Liver (tissue), 9 donors: ENCODE results near the gene KIAA0753. TPM values are rescaled to one million over a fixed set of nuclear protein-coding genes. Genes with fewer than 3 reads are reported as not detected.
A peak's percentile ranks its signal among the peaks of the same experiment; 100 is the strongest.

Experiments used
- DNase-seq: peaks from one replicate; pipeline ENCODE4 v3.0.0-alpha.2; 2017; ENCODE audit warnings: low spot score
- H3K27ac ChIP-seq, 2 donors: one replicate each; pipeline ENCODE4 v1.7.0; 2013; ENCODE audit warnings: inconsistent platforms in 2 of 2, low read length in 2 of 2, control low read depth in 1 of 2, low read depth in 1 of 2, mild to moderate bottlenecking in 1 of 2
- H3K27me3 ChIP-seq, 4 donors: one replicate each; pipeline versions ENCODE4 v1.6.1 to v1.7.0; 2013; ENCODE audit warnings: low read length in 3 of 4, inconsistent platforms in 1 of 4, mild to moderate bottlenecking in 1 of 4, moderate library complexity in 1 of 4; ENCODE audit not compliant: control insufficient read depth in 4 of 4, insufficient read depth in 4 of 4
- H3K36me3 ChIP-seq, 4 donors: one replicate each; pipeline versions ENCODE4 v1.6.1 to v1.7.0; 2013; ENCODE audit warnings: low read length in 3 of 4, mild to moderate bottlenecking in 3 of 4, low read depth in 1 of 4, moderate library complexity in 1 of 4; ENCODE audit not compliant: control insufficient read depth in 4 of 4, insufficient read depth in 3 of 4
- H3K4me1 ChIP-seq, 4 donors: one replicate each; pipeline versions ENCODE4 v1.6.1 to v1.7.0; 2013; ENCODE audit warnings: low read length in 3 of 4, mild to moderate bottlenecking in 3 of 4, moderate library complexity in 1 of 4; ENCODE audit not compliant: control insufficient read depth in 4 of 4, insufficient read depth in 4 of 4
- H3K4me3 ChIP-seq, 3 donors: one replicate each; pipeline versions ENCODE4 v1.6.1 to v1.7.0; 2013; ENCODE audit warnings: low read length in 3 of 3, control low read depth in 1 of 3, low read depth in 1 of 3, mild to moderate bottlenecking in 1 of 3
- H3K9ac ChIP-seq, 2 donors: one replicate each; pipeline ENCODE4 v1.7.0; 2013; ENCODE audit warnings: low read length in 2 of 2, mild to moderate bottlenecking in 2 of 2, moderate library complexity in 2 of 2, control low read depth in 1 of 2, low read depth in 1 of 2
- H3K9me3 ChIP-seq, 4 donors: one replicate each; pipeline versions ENCODE4 v1.6.1 to v1.7.0; 2013; ENCODE audit warnings: low read length in 3 of 4; ENCODE audit not compliant: control insufficient read depth in 4 of 4
- ATF3 ChIP-seq: IDR thresholded peaks from 2 replicates; pipeline ENCODE4 v1.6.1; 2016; ENCODE audit warnings: antibody characterized with exemption
- CTCF ChIP-seq: fragments of 150-350 bp; IDR thresholded peaks from 2 replicates; pipeline ENCODE4 v1.5.1; 2017; ENCODE audit warnings: improper control_type of control experiment, low read depth, low read length; ENCODE audit not compliant: missing input control
- EGR1 ChIP-seq, 2 donors: IDR thresholded peaks; 2 replicates each; pipeline ENCODE4 v1.6.1; 2016 to 2018; ENCODE audit warnings: antibody characterized with exemption in 2 of 2, low read depth in 2 of 2
- FOXA1 ChIP-seq: IDR thresholded peaks from 2 replicates; pipeline ENCODE4 v1.6.1; 2016; ENCODE audit warnings: antibody characterized with exemption
- FOXA2 ChIP-seq: IDR thresholded peaks from 2 replicates; pipeline ENCODE4 v1.6.1; 2016; ENCODE audit warnings: antibody characterized with exemption
- GABPA ChIP-seq, 2 donors: IDR thresholded peaks in 1 of 2; conservative IDR thresholded peaks in 1 of 2; 2 replicates each; pipeline ENCODE4 v1.6.1; 2016; ENCODE audit warnings: antibody characterized with exemption in 2 of 2, mild to moderate bottlenecking in 1 of 2, moderate library complexity in 1 of 2
- HNF4A ChIP-seq, 2 donors: conservative IDR thresholded peaks; 2 replicates each; pipeline ENCODE4 v1.6.1; 2016; ENCODE audit warnings: antibody characterized with exemption in 2 of 2, mild to moderate bottlenecking in 2 of 2
- HNF4G ChIP-seq: IDR thresholded peaks from 2 replicates; pipeline ENCODE4 v1.6.1; 2016; ENCODE audit warnings: antibody characterized with exemption
- JUND ChIP-seq, 2 donors: IDR thresholded peaks; 2 replicates each; pipeline ENCODE4 v1.6.1; 2016; ENCODE audit warnings: antibody characterized with exemption in 2 of 2
- MAX ChIP-seq: IDR thresholded peaks from 2 replicates; pipeline ENCODE4 v1.6.1; 2016; ENCODE audit warnings: antibody characterized with exemption
- NR2F2 ChIP-seq: IDR thresholded peaks from 2 replicates; pipeline ENCODE4 v1.6.1; 2016; ENCODE audit warnings: antibody characterized with exemption
- RAD21 ChIP-seq, 2 donors: IDR thresholded peaks; 2 replicates each; pipeline ENCODE4 v1.6.1; 2016; ENCODE audit warnings: antibody characterized with exemption in 2 of 2, mild to moderate bottlenecking in 2 of 2
- REST ChIP-seq: IDR thresholded peaks from 2 replicates; pipeline ENCODE4 v1.6.1; 2016; ENCODE audit warnings: antibody characterized with exemption, mild to moderate bottlenecking
- RXRA ChIP-seq, 2 donors: IDR thresholded peaks; 2 replicates each; pipeline ENCODE4 v1.6.1; 2017 to 2018; ENCODE audit warnings: antibody characterized with exemption in 2 of 2, mild to moderate bottlenecking in 1 of 2
- SP1 ChIP-seq: IDR thresholded peaks from 2 replicates; pipeline ENCODE4 v1.6.1; 2018; ENCODE audit warnings: antibody characterized with exemption, mild to moderate bottlenecking
- TAF1 ChIP-seq: conservative IDR thresholded peaks from 2 replicates; pipeline ENCODE4 v1.6.1; 2016; ENCODE audit warnings: antibody characterized with exemption, mild to moderate bottlenecking
- YY1 ChIP-seq: IDR thresholded peaks from 2 replicates; pipeline ENCODE4 v1.6.1; 2016; ENCODE audit warnings: antibody characterized with exemption, mild to moderate bottlenecking
- ZBTB33 ChIP-seq: IDR thresholded peaks from 2 replicates; pipeline ENCODE4 v1.6.1; 2016; ENCODE audit warnings: antibody characterized with exemption
- WGBS: extraction: QIAGEN DNeasy Blood & Tissue Kit; methylation state at CpG from one replicate; pipeline ENCODE4 v1.1.7; 2013; 5-methylcytosine and 5-hydroxymethylcytosine counted together
- polyA plus RNA-seq, 2 donors: library from polyadenylated mRNA; stranded (reverse) in 1 of 2; unstranded in 1 of 2; fragments of 200-250 nt in 1 of 2; fragments of >200 nt in 1 of 2; fragmentation: Nextera tagmentation in 1 of 2; extraction: Ambion mirVana in 1 of 2; gene quantifications; one replicate each; pipeline versions ENCODE4 v1.2.1 to v1.2.3, GENCODE V29; 2013 to 2015
- total RNA-seq, 2 donors: library from RNA; depleted of rRNA; stranded (reverse); fragments of >200 nt; gene quantifications; one replicate each; pipeline ENCODE4 v1.2.3, GENCODE V29; 2014
- donor health status: healthy.
- donor health status: healthy.
- donor health status: healthy.
- donor health status: healthy.
- donor health status: healthy.

KIAA0753 gene
- total and polyA plus RNA-seq, 4 donors = 2.0 to 5.9 (median 3.0) TPM

- H3K27ac ChIP-seq = no peak overlapping the region
- no peaks in the 10 kb centered on the region for H3K36me3 ChIP-seq
- no peak overlapping the region for H3K9ac ChIP-seq
- H3K4me1 ChIP-seq = peaks cover 2 to 14% (median 10%) of the 10 kb centered on the region in 4 donors
- peaks cover 0 to 4% (median 1%) of the 10 kb centered on the region in 4 donors for H3K27me3 ChIP-seq
- DNase-seq = no peak
- no peak for TF ChIP-seq HNF4A (conservative IDR thresholded peaks at IDR 0.05)
- H3K4me3 ChIP-seq = peak overlapping the region in 1 of 3 donors; percentile 60
- H3K9me3 ChIP-seq = no peaks in the 10 kb centered on the region
- WGBS = 57% methylated on average over 9 of the region's 9 CpGs
Observed at GRCh38 chr17:6557040-6557438, 83.5 kb downstream of the KIAA0753 start.

- no peak for TF ChIP-seq HNF4G
- TF ChIP-seq EGR1 (IDR thresholded peaks at IDR 0.05; ENCODE audit: low read depth in 2 of 2) = no peak
- TF ChIP-seq YY1 = no peak
- TF ChIP-seq SP1 = no peak
- no peak for TF ChIP-seq GABPA (IDR thresholded peaks at IDR 0.05 in 1 of 2, conservative IDR thresholded peaks at IDR 0.05 in 1 of 2)
- TF ChIP-seq CTCF = no peak
- no peak for TF ChIP-seq RXRA (IDR thresholded peaks at IDR 0.05)
- TF ChIP-seq FOXA1 = no peak
- no peak for TF ChIP-seq NR2F2
- TF ChIP-seq HNF4A (conservative IDR thresholded peaks at IDR 0.05) = no peak
- TF ChIP-seq TAF1 = no peak
- TF ChIP-seq ZBTB33 = no peak
- TF ChIP-seq FOXA2 = no peak
- no peak for TF ChIP-seq ATF3
- TF ChIP-seq REST = no peak
- TF ChIP-seq MAX = no peak
- no peak for TF ChIP-seq RAD21 (IDR thresholded peaks at IDR 0.05)
- no peak for TF ChIP-seq JUND (IDR thresholded peaks at IDR 0.05)
- Histone ChIP-seq H3K4me1 (peaks cover 2 to 14% (median 10%) of the 10 kb centered on the region in 4 donors), H3K9ac (no peak within 1 kb of the TSS), H3K27me3 (peaks cover 0 to 4% (median 1%) of the 10 kb centered on the region in 4 donors), H3K9me3 (no peaks in the 10 kb centered on the region), H3K27ac (no peak within 1 kb of the TSS), H3K36me3 (no peaks in the 10 kb centered on the region), H3K4me3 (peak within 1 kb of the TSS in 2 of 3 donors; percentile 18 to 60)
- no peak for DNase-seq
- 3% methylated on average over 121 of the region's 122 CpGs for WGBS
Observed at GRCh38 chr17:6556121-6557039, 84.1 kb downstream of the KIAA0753 start, which contains the start of gene PITPNM3. Gene PITPNM3, minus strand, starts transcription at chr17:6556555. Its CDS starts 149 bp downstream, at chr17:6556406.
